Natural killer cell (primary cell): ENCODE results near the gene PAK6. TPM values are rescaled to one million over a fixed set of nuclear protein-coding genes. Genes with fewer than 3 reads are reported as not detected.

Source experiments
- ATAC-seq, 3 donors: fragments of 150-1000 bp in 2 of 3; fragments of 200-7000 bp in 1 of 3; cut with Tn5 transposase; 1 replicate in 1 of 3; 2 replicates in 2 of 3; pipeline ENCODE4 v1.10.0; 2021; ENCODE audit warnings: mild to moderate bottlenecking in 2 of 3, moderate library complexity in 2 of 3
- DNase-seq, 2 donors: peaks; one replicate each; pipeline versions ENCODE4 v3.0.0 to v3.0.0-alpha.2; 2013 to 2021; ENCODE audit warnings: mixed read lengths in 1 of 2
- H3K27ac ChIP-seq: one replicate; pipeline ENCODE4 v1.5.1; 2013; ENCODE audit warnings: mild to moderate bottlenecking, low read length
- H3K27me3 ChIP-seq: one replicate; pipeline ENCODE4 v1.6.1; 2013; ENCODE audit warnings: low read length; ENCODE audit not compliant: control insufficient read depth, insufficient read depth
- H3K36me3 ChIP-seq: one replicate; pipeline ENCODE4 v1.6.1; 2013; ENCODE audit warnings: low read length; ENCODE audit not compliant: control insufficient read depth, insufficient read depth
- H3K4me1 ChIP-seq: one replicate; pipeline ENCODE4 v1.6.1; 2013; ENCODE audit warnings: low read length; ENCODE audit not compliant: control insufficient read depth, insufficient read depth
- H3K4me3 ChIP-seq: one replicate; pipeline ENCODE4 v1.5.1; 2013; ENCODE audit warnings: low read length
- H3K9me3 ChIP-seq: one replicate; pipeline ENCODE4 v1.6.1; 2013; ENCODE audit warnings: low read length; ENCODE audit not compliant: control insufficient read depth, insufficient read depth
- H3K27ac Mint-ChIP-seq, 2 donors: one replicate each; pipeline ENCODE4 v1.8.0; 2022; ENCODE audit warnings: mild to moderate bottlenecking in 2 of 2, mixed read lengths in 2 of 2, moderate library complexity in 1 of 2
- H3K27me3 Mint-ChIP-seq, 2 donors: one replicate each; pipeline ENCODE4 v1.8.0; 2022; ENCODE audit warnings: low read depth in 2 of 2, mixed read lengths in 2 of 2
- H3K36me3 Mint-ChIP-seq: one replicate; pipeline ENCODE4 v1.8.0; 2022; ENCODE audit warnings: mixed read lengths
- H3K4me1 Mint-ChIP-seq, 2 donors: one replicate each; pipeline ENCODE4 v1.8.0; 2022; ENCODE audit warnings: mixed read lengths in 2 of 2
- H3K4me3 Mint-ChIP-seq: one replicate; pipeline ENCODE4 v1.8.0; 2022; ENCODE audit warnings: mild to moderate bottlenecking, moderate library complexity, mixed read lengths
- H3K9me3 Mint-ChIP-seq, 2 donors: one replicate each; pipeline ENCODE4 v1.8.0; 2022; ENCODE audit warnings: mixed read lengths in 2 of 2
- WGBS: methylation state at CpG from one replicate; pipeline ENCODE4 v1.1.7; 2013; ENCODE audit warnings: missing lambda C conversion rate; ENCODE audit not compliant: insufficient coverage; 5-methylcytosine and 5-hydroxymethylcytosine counted together
- intact Hi-C: fragments of 100-400 bp; cut with micrococcal nuclease; formaldehyde crosslinking; loops from one replicate; pipeline ENCODE4 v1.14.2; 2022
- total RNA-seq, 4 donors: library from RNA; stranded (reverse); fragments of 120-200 nt in 1 of 4; gene quantifications; one replicate each; pipeline versions ENCODE4 v1.2.3 to v1.2.4, GENCODE V29; 2013 to 2022
- TF ChIP-seq, protein P1 (sequence below): fragments of 200-600 bp; IDR thresholded peaks from one replicate; pipeline ENCODE4 v1.8.0; 2022; ENCODE audit warnings: antibody characterized with exemption

The PAK6 gene
- total RNA-seq, 3 donors from 2014 or later (not counting 1 experiment from before 2014, with no cell fraction given) = 7.6 to 10.9 (median 7.9) TPM

DNA sequence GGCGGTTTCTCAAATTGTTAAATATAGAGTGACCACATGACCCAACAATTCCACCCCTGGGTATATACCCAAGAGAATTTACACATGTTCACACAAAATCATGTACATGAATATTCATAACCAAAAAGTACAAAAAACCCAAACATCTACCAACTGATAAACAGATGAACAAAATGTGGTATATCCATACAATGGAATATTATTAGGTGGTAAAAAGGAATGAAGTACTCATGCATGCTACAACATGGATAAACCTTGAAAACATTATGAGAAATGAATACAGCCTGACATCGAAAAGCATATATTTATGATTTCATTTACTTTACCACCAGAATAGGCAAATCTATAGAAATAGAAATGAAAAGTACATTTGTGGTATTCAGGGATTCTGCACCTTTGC lies 61.5 kb downstream of the PAK6 start:
- Histone ChIP-seq H3K4me1 (peaks cover 13% of the 10 kb centered on the region), H3K27ac (no peak overlapping the region), H3K36me3 (peaks cover 86% of the 10 kb centered on the region), H3K9me3 (no peaks in the 10 kb centered on the region), H3K4me3 (no peak overlapping the region), H3K27me3 (no peaks in the 10 kb centered on the region)
- Mint-ChIP-seq H3K4me3 (no peak overlapping the region), H3K36me3 (peaks cover 8% of the 10 kb centered on the region), H3K9me3 (no peaks in the 10 kb centered on the region), H3K27ac (no peak overlapping the region), H3K4me1 (peaks cover 29 to 39% of the 10 kb centered on the region in 2 donors), H3K27me3 (no peaks in the 10 kb centered on the region)
- intact Hi-C loops = no loop called here
- ATAC-seq = no peak
- DNase-seq = no peak
- TF ChIP-seq, protein P1, sequence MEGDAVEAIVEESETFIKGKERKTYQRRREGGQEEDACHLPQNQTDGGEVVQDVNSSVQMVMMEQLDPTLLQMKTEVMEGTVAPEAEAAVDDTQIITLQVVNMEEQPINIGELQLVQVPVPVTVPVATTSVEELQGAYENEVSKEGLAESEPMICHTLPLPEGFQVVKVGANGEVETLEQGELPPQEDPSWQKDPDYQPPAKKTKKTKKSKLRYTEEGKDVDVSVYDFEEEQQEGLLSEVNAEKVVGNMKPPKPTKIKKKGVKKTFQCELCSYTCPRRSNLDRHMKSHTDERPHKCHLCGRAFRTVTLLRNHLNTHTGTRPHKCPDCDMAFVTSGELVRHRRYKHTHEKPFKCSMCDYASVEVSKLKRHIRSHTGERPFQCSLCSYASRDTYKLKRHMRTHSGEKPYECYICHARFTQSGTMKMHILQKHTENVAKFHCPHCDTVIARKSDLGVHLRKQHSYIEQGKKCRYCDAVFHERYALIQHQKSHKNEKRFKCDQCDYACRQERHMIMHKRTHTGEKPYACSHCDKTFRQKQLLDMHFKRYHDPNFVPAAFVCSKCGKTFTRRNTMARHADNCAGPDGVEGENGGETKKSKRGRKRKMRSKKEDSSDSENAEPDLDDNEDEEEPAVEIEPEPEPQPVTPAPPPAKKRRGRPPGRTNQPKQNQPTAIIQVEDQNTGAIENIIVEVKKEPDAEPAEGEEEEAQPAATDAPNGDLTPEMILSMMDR = no peak
- 100% methylated on average over 1 of the region's 2 CpGs for WGBS

DNA sequence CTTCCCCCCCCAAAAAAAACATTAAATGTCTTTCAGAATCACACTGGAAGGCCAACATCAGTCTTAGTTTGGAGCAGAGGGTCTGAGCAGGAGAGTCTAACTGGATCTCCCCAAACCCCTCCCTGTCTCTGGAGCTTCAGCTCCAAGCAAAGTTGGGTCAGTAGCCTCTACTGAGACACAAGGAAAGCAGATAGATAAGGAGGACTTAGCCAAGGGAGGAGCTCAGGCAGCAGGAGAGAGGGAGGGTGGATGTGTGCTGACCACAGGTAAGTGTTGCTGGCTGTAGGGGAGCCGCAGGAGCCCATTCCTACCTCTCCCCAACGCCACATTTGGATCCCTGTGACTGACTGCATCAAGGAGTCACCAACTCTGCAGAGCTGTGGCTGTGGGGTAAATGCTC lies 61.9 kb downstream of the PAK6 start:
- Mint-ChIP-seq H3K27ac (no peak overlapping the region), H3K36me3 (peaks cover 8% of the 10 kb centered on the region)
- 95% methylated on average over 2 of the region's 2 CpGs for WGBS

DNA sequence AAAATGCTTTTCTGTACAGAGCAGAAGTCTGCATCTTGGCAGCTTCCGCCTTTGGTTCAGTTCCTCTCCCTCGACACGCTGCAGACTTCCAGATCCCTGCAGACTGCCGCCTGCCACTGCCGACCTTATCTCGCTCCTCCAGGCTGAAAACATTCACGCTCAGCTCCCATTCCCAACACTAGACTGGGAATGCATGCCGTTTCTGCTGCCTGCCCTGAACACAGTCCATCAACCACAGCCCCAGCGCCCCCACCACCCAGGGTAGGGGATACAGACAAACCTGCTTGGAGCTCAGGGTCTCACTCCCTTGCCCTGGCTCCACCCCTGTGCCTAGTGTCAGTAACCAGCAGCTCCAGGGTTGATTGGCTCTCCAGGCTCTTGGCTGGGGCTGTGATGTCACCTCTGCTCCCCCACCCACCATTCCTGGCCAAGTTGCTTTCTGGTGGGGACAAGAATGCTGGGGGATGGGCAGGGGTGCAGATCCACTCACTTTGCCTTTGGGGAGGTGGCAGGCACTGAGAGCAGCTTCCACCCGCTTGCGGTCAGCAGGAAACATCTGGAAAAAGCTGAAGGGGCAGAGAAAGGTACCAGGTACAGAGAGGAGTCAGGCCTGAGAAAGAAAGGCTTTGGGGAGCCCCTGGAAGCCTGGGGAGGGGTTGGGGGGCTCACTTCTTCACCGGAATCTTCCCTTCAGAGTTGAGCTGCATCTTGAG lies 62.8 kb downstream of the PAK6 start:
- 75% methylated on average over 12 of the region's 12 CpGs for WGBS
- no peak for DNase-seq
- no peaks in the 10 kb centered on the region for H3K27me3 Mint-ChIP-seq
- Histone ChIP-seq H3K4me1 (peaks cover 26% of the 10 kb centered on the region), H3K27me3 (no peaks in the 10 kb centered on the region), H3K4me3 (no peak overlapping the region), H3K36me3 (peaks cover 75% of the 10 kb centered on the region), H3K27ac (no peak overlapping the region), H3K9me3 (no peaks in the 10 kb centered on the region)
- H3K4me1 Mint-ChIP-seq = peaks cover 41 to 45% of the 10 kb centered on the region in 2 donors
- no peak for ATAC-seq
- peaks cover 8% of the 10 kb centered on the region for H3K36me3 Mint-ChIP-seq
- H3K4me3 Mint-ChIP-seq = no peak overlapping the region
- intact Hi-C loops = no loop called here
- H3K9me3 Mint-ChIP-seq = no peaks in the 10 kb centered on the region
- TF ChIP-seq, protein P1 = no peak
- H3K27ac Mint-ChIP-seq = no peak overlapping the region

More for the DNA sequence above, 61.9 kb downstream of the PAK6 start:
- H3K4me1 ChIP-seq = peaks cover 17% of the 10 kb centered on the region
- TF ChIP-seq, protein P1 = no peak
- DNase-seq (no peak), ATAC-seq (no peak)
- H3K27ac ChIP-seq = no peak overlapping the region
- Mint-ChIP-seq H3K9me3 (no peaks in the 10 kb centered on the region), H3K4me3 (no peak overlapping the region), H3K27me3 (no peaks in the 10 kb centered on the region), H3K4me1 (peaks cover 33 to 37% of the 10 kb centered on the region in 2 donors)
- no peaks in the 10 kb centered on the region for H3K9me3 ChIP-seq
- peaks cover 82% of the 10 kb centered on the region for H3K36me3 ChIP-seq
- no peaks in the 10 kb centered on the region for H3K27me3 ChIP-seq
- intact Hi-C loops = no loop called here
- no peak overlapping the region for H3K4me3 ChIP-seq
